PC-9 (cell line): Measurements from ENCODE around the gene OGG1. TPM values are rescaled to one million over a fixed set of nuclear protein-coding genes. Genes with fewer than 3 reads are reported as not detected.

ENCODE experiments used
- BruUV-seq: library from RNA; stranded (reverse); fragments of 400-500 nt; replicated peaks from 2 replicates; lab custom pipeline; 2021; lab: Mats Ljungman, UMichigan
- CTCF ChIA-PET: fragments of 300-600 bp; sonication (Branson Sonifier 250); formaldehyde crosslinking; loops from one replicate; lab custom pipeline; 2022; ENCODE audit warnings: antibody characterized with exemption; lab: Charles Lee
- POLR2A ChIA-PET: fragments of 300-600 bp; sonication (Branson Sonifier 250); formaldehyde crosslinking; loops from one replicate; lab custom pipeline; 2022; ENCODE audit warnings: antibody characterized with exemption; ENCODE audit not compliant: unreplicated experiment; lab: Charles Lee
- DNase-seq, 2 experiments: peaks; one replicate each; pipeline versions ENCODE4 v3.0.0 to v3.0.0-alpha.2; 2015 to 2022; ENCODE audit warnings: mixed read lengths in 1 of 2
- H2AFZ ChIP-seq: fragments of 200-600 bp; sonication (generic); 2 replicates; pipeline ENCODE4 v1.8.1; 2017; ENCODE audit warnings: antibody characterized with exemption
- H3F3A ChIP-seq: fragments of 200-600 bp; sonication (generic); 2 replicates; pipeline ENCODE4 v1.8.1; 2017; ENCODE audit warnings: antibody characterized with exemption, mild to moderate bottlenecking, low read depth; ENCODE audit not compliant: insufficient read depth
- H3K27ac ChIP-seq: fragments of 200-600 bp; sonication (generic); 2 replicates; pipeline ENCODE4 v1.6.1; 2016; ENCODE audit warnings: mixed run types
- H3K27me3 ChIP-seq: fragments of 200-600 bp; sonication (generic); 2 replicates; pipeline ENCODE4 v1.6.1; 2016; ENCODE audit warnings: low read depth, mixed run types; ENCODE audit not compliant: insufficient read depth
- H3K36me3 ChIP-seq: fragments of 200-600 bp; sonication (generic); 2 replicates; pipeline ENCODE4 v1.6.1; 2016; ENCODE audit warnings: low read depth, mixed run types
- H3K4me1 ChIP-seq: fragments of 200-600 bp; sonication (generic); replicated peaks from 2 replicates; pipeline ENCODE4 v1.6.1; 2016; ENCODE audit warnings: mixed run types; ENCODE audit not compliant: insufficient read depth
- H3K4me2 ChIP-seq: fragments of 200-600 bp; sonication (generic); 2 replicates; pipeline ENCODE4 v1.6.1; 2017; ENCODE audit warnings: mixed run types
- H3K4me3 ChIP-seq: fragments of 200-600 bp; sonication (generic); 2 replicates; pipeline ENCODE4 v1.6.1; 2016; ENCODE audit warnings: mixed run types
- H3K79me2 ChIP-seq: fragments of 200-600 bp; sonication (generic); 2 replicates; pipeline ENCODE4 v1.6.1; 2017; ENCODE audit warnings: low read depth, mixed run types
- H3K9me2 ChIP-seq: fragments of 200-600 bp; sonication (generic); 2 replicates; pipeline ENCODE4 v1.8.1; 2017; ENCODE audit warnings: mild to moderate bottlenecking; ENCODE audit not compliant: insufficient read depth
- H3K9me3 ChIP-seq: fragments of 200-600 bp; sonication (generic); 2 replicates; pipeline ENCODE4 v1.8.1; 2016; ENCODE audit warnings: low read depth; ENCODE audit not compliant: insufficient read depth
- H4K20me1 ChIP-seq: fragments of 200-600 bp; sonication (generic); 2 replicates; pipeline ENCODE4 v1.8.1; 2017; ENCODE audit not compliant: insufficient read depth
- EZH2 ChIP-seq: fragments of 200-600 bp; sonication (generic); IDR thresholded peaks from 2 replicates; pipeline ENCODE4 v1.8.0; 2017; ENCODE audit warnings: antibody characterized with exemption, low read depth
- intact Hi-C: fragments of 100-400 bp; cut with micrococcal nuclease; formaldehyde crosslinking; loops from one replicate; pipeline ENCODE4 v1.10.0; 2022; ENCODE audit not compliant: unreplicated experiment
- total RNA-seq: library from RNA; stranded (reverse); gene quantifications from 2 replicates; pipeline ENCODE4 v1.2.3, GENCODE V29; 2021
- TF ChIP-seq, protein P1 (sequence below): fragments of 200-600 bp; sonication (generic); conservative IDR thresholded peaks from 2 replicates; pipeline ENCODE4 v1.6.1; 2017; ENCODE audit warnings: mixed run types, antibody characterized with exemption, mild to moderate bottlenecking, moderate library complexity

The OGG1 gene
- total RNA-seq, 1 experiment from 2014 or later: 22.1 TPM

DNA sequence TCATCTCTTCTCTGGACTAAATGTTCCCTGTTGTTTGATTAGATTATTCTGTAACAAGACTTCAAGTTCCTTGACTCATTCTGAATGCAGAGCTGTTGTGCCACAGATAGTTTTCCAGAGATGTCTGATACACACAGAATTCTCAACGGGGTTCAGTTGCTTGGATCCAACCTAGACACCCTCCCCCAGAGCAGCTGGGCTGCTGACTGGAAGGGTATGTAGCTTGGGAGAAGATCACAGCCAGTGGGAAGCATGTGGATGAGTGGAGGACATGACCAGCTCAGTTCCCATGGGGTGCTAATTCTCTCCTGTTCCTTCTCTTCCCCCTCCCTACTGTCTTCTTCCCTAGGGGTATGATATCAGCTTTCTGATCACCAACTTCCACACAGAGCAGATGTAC, 53.7 kb downstream of the OGG1 start:
- Histone ChIP-seq H3K4me3 (no peak overlapping the region), H3K27me3 (no peaks in the 10 kb centered on the region)
- CTCF ChIA-PET: no interaction called here

DNA sequence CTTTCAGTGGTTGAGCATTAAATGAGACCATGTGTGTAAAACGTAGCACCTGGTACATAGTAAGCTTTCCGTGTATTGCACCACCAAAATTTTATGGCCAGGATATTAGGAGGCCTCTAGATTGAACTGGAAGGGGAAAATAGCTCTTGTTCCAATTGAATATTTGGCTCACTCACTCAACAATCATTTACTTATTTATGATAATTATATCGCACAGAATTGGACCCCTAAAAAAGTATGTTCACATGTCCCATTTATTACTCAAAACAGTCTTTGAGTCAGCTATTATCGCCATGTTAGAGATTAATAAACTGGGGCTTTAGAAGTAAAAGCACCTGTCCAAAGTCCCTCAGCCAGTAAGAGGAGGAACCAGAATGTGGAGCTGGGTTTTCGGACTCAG, 55.2 kb downstream of the OGG1 start:
- H3K4me1 ChIP-seq: peaks cover 14% of the 10 kb centered on the region
- peaks cover 48% of the 10 kb centered on the region for H3F3A ChIP-seq
- H3K9me2 ChIP-seq: no peaks in the 10 kb centered on the region
- TF ChIP-seq, protein P1, sequence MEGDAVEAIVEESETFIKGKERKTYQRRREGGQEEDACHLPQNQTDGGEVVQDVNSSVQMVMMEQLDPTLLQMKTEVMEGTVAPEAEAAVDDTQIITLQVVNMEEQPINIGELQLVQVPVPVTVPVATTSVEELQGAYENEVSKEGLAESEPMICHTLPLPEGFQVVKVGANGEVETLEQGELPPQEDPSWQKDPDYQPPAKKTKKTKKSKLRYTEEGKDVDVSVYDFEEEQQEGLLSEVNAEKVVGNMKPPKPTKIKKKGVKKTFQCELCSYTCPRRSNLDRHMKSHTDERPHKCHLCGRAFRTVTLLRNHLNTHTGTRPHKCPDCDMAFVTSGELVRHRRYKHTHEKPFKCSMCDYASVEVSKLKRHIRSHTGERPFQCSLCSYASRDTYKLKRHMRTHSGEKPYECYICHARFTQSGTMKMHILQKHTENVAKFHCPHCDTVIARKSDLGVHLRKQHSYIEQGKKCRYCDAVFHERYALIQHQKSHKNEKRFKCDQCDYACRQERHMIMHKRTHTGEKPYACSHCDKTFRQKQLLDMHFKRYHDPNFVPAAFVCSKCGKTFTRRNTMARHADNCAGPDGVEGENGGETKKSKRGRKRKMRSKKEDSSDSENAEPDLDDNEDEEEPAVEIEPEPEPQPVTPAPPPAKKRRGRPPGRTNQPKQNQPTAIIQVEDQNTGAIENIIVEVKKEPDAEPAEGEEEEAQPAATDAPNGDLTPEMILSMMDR: no peak
- TF ChIP-seq EZH2: no peak
- intact Hi-C loops: loop anchor here (10.0 kb wide), 1 partner anchor 300 kb away; no protein-coding TSS in a partner anchor
- no peak overlapping the region for H2AFZ ChIP-seq
- no peaks in the 10 kb centered on the region for H3K79me2 ChIP-seq
- DNase-seq: no peak
- BruUV-seq: no TSS peak
- no peak overlapping the region for H3K4me3 ChIP-seq
- ChIA-PET POLR2A (interaction anchor here (0.7 kb wide), 1 partner anchor 141 kb away, joined by 3 read pairs; no protein-coding TSS in a partner anchor), CTCF (interaction anchor here (0.6 kb wide), 1 partner anchor 211 kb away, joined by 3 read pairs; no protein-coding TSS in a partner anchor)
- H3K27ac ChIP-seq: no peak overlapping the region
- peaks cover 12% of the 10 kb centered on the region for H4K20me1 ChIP-seq
- H3K4me2 ChIP-seq: no peak overlapping the region
- H3K9me3 ChIP-seq: no peaks in the 10 kb centered on the region
- peaks cover 31% of the 10 kb centered on the region for H3K36me3 ChIP-seq
- no peaks in the 10 kb centered on the region for H3K27me3 ChIP-seq

More for the DNA sequence above, 53.7 kb downstream of the OGG1 start:
- Histone ChIP-seq H3K79me2 (no peaks in the 10 kb centered on the region), H3K27ac (no peak overlapping the region), H4K20me1 (peaks cover 21% of the 10 kb centered on the region), H3K9me2 (no peaks in the 10 kb centered on the region), H3K4me1 (peaks cover 3% of the 10 kb centered on the region), H3K36me3 (peaks cover 43% of the 10 kb centered on the region), H3K9me3 (no peaks in the 10 kb centered on the region), H2AFZ (no peak overlapping the region), H3K4me2 (no peak overlapping the region), H3F3A (peaks cover 49% of the 10 kb centered on the region)
- BruUV-seq: no TSS peak
- POLR2A ChIA-PET: interaction anchor here (0.5 to 0.6 kb wide), 2 partner anchors 23 to 208 kb away, joined by 4 read pairs; no protein-coding TSS in a partner anchor
- intact Hi-C loops: loop anchor here (10.0 kb wide), 1 partner anchor 299 kb away; no protein-coding TSS in a partner anchor
- DNase-seq: no peak
- TF ChIP-seq, protein P1: no peak
- TF ChIP-seq EZH2: no peak

DNA sequence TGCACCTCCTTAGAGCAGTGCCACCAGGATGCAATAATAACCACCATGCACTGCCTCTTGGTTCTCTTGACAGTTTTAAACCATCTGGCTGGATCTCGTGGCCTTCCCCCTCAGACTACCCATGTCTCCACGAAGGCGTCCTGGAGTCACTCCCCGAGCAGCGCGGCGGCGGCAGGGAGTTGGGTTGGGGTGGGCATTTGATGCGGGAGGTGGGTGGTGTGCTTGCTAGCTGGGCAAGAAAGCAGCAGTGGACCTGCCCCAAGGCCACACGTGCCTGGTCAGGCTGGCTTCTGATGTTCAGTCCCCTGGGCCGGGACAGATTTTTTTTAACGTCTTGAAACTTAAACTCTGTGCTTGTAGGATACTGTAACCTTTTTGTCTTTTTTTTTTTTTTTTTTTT, 56.4 kb downstream of the OGG1 start:
- DNase-seq: no peak
- no TSS peak for BruUV-seq
- no peaks in the 10 kb centered on the region for H3K9me2 ChIP-seq
- no peak overlapping the region for H3K27ac ChIP-seq
- H4K20me1 ChIP-seq: 0 out of 2 replicates have a peak, but pooled peaks cover 7% of the 10 kb centered on the region
- no peak overlapping the region for H2AFZ ChIP-seq
- no peaks in the 10 kb centered on the region for H3K9me3 ChIP-seq
- H3K27me3 ChIP-seq: no peaks in the 10 kb centered on the region
- ChIA-PET POLR2A (no interaction called here), CTCF (no interaction called here)
- peaks cover 22% of the 10 kb centered on the region for H3K36me3 ChIP-seq
- TF ChIP-seq EZH2: no peak
- TF ChIP-seq, protein P1: no peak
- no peak overlapping the region for H3K4me3 ChIP-seq
- H3F3A ChIP-seq: peaks cover 40% of the 10 kb centered on the region
- H3K79me2 ChIP-seq: no peaks in the 10 kb centered on the region
- intact Hi-C loops: loop anchor here (10.0 kb wide), 1 partner anchor 301 kb away; no protein-coding TSS in a partner anchor
- peaks cover 19% of the 10 kb centered on the region for H3K4me1 ChIP-seq
- H3K4me2 ChIP-seq: no peak overlapping the region

Other genes with a start within 250 kb of the OGG1 start
- gene LHFPL4, start 196.1 kb upstream of the OGG1 start, total RNA-seq: not detected in 2 replicates
- 39.4 and 42.1 TPM in 2 replicates for gene MTMR14, start 100.4 kb upstream of the OGG1 start, total RNA-seq
- not detected in 2 replicates for gene CPNE9, start 46.1 kb upstream of the OGG1 start, total RNA-seq
- gene BRPF1, start 18.2 kb upstream of the OGG1 start, total RNA-seq: 15.9 and 18.3 TPM in 2 replicates
- 2.0 and 3.1 TPM in 2 replicates for gene CAMK1, start 20.0 kb downstream of the OGG1 start, total RNA-seq
- gene TADA3, start 42.5 kb downstream of the OGG1 start, total RNA-seq: 72.4 and 99.1 TPM in 2 replicates
- 114 and 127 TPM in 2 replicates for gene ARPC4, start 43.1 kb downstream of the OGG1 start, total RNA-seq
- gene TTLL3, start 60.3 kb downstream of the OGG1 start, total RNA-seq: 21.7 and 35.8 TPM in 2 replicates
- gene RPUSD3, start 94.1 kb downstream of the OGG1 start, total RNA-seq: 53.2 and 57.7 TPM in 2 replicates
- gene CIDEC, start 130.3 kb downstream of the OGG1 start, total RNA-seq: 0.37 TPM in 1 of 2 replicates, not detected in the other
- 46.7 and 52.4 TPM in 2 replicates for gene JAGN1, start 140.7 kb downstream of the OGG1 start, total RNA-seq
- 22.7 and 23.8 TPM in 2 replicates for gene IL17RE, start 152.9 kb downstream of the OGG1 start, total RNA-seq
- 45.0 and 54.6 TPM in 2 replicates for gene IL17RC, start 167.1 kb downstream of the OGG1 start, total RNA-seq
- gene CRELD1, start 183.9 kb downstream of the OGG1 start, total RNA-seq: 30.7 TPM in 2 replicates
- 0.90 and 0.93 TPM in 2 replicates for gene PRRT3, start 202.5 kb downstream of the OGG1 start, total RNA-seq
- 36.1 and 57.5 TPM in 2 replicates for gene EMC3, start 236.9 kb downstream of the OGG1 start, total RNA-seq